Stimulated activated CD4-positive, alpha-beta T cell treated with anti-CD3 and anti-CD28 coated beads, Interleukin-4, amount 100 ng/mL, for 24 hours (primary cell): ENCODE measurements around the gene CCDC7.
"Not testable (repeated sequence)": the region's sequence is repeated elsewhere in the genome, so short reads cannot be mapped to it uniquely, and the experiment has no call there.

Experiments used
- DNase-seq: peaks from one replicate; pipeline ENCODE4 v3.0.0-alpha.2; 2020

The CCDC7 gene

GRCh38 chr10:32459051-32459698 lies 13.2 kb downstream of the CCDC7 start:
- DNase-seq, result peak; percentile 32

DNA sequence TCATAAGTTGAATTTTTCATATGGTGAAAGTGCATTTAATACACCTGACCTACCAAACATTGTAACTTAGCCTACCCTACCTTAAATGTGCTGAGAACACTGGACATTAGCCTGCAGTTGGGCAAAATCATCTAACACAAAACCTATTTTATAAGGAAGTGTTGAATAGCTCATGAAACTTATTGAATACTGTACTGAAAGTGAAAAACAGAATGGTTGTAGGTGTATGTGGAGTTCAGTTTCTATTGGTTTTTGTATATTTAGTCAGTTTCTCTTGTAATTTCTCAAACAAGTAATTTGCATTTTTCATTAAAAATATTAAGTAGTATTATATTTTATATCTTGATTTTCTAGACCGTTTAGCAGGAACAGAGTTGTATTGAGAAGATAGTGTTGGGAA lies 15.3 kb downstream of the CCDC7 start:
- no peak for DNase-seq

GRCh38 chr10:32471232-32471631 lies 25.3 kb downstream of the CCDC7 start:
- DNase-seq, result no peak

- no peak for DNase-seq
Observed at GRCh38 chr10:32477499-32477898, 31.6 kb downstream of the CCDC7 start.

DNA sequence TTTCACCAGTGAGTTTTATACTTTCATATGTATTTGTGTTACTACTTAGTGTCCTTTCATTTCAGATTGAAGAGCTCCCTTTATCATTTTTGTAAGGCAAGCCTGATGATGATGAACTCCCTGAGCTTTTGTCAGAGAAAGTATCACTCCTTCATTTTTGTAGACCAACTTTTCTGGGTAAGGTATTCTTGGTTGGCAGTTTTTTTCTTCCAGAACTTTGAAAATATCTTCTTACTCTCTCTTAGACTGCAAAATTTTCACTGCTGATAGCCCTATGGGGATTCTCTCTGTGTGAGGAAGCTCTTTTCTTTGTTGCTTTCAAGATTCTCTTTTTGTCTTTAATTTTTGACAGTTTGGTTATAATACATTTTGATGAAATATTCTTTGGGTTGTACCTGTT lies 35.7 kb downstream of the CCDC7 start:
- no peak for DNase-seq

DNA sequence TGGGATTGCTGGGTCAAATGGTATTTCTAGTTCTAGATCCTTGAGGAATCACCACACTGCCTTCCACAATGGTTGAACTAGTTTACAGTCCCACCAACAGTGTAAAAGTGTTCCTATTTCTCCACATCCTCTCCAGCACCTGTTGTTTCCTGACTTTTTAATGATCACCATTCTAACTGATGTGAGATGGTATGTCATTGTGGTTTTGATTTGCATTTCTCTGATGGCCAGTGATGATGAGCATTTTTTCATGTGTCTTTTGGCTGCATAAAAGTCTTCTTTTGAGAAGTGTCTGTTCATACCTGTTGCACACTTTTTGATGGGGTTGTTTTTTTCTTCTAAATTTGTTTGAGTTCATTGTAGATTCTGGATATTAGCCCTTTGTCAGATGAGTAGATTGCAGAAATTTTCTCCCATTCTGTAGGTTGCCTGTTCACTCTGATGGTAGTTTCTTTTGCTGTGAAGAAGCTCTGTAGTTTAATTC lies 37.1 kb downstream of the CCDC7 start:
- not testable (repeated sequence) for DNase-seq

DNA sequence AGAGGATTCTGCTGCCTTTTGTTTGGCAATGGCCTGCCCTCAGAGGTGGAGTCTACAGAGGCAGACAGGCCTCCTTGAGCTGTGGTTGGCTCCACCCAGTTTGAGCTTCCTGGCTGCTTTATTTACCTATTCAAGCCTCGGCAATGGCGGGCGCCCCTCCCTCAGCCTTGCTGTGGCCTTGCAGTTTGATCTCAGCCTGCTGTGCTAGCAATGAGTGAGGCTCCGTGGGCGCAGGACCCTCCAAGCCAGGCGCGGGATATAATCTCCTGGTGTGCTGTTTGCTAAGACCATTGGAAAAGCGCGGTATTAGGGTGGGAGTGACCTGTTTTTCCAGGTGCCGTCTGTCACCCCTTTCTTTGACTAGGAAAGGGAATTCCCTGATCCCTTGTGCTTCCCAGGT lies 42.1 kb downstream of the CCDC7 start:
- DNase-seq, result not testable (repeated sequence)

GRCh38 chr10:32489158-32489557 lies 43.2 kb downstream of the CCDC7 start:
- DNase-seq, result no peak

- no peak for DNase-seq
Observed at GRCh38 chr10:32489901-32490300, 44.0 kb downstream of the CCDC7 start.

DNA sequence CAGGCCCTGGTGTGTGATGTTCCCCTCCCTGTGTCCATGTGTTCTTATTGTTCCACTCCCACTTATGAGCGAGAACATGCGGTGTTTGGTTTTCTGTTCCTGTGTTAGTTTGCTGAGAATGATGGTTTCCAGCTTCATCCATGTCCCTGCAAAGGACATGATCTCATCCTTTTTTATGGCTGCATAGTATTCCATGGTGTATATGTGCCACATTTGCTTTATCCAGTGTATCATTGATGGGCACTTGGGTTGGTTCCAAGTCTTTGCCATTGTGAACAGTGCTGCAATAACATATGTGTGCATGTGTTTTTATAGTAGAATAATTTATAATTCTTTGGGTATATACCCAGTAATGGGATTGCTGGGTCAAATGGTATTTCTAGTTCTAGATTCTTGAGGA lies 48.6 kb downstream of the CCDC7 start:
- DNase-seq, result not testable (repeated sequence)

DNA sequence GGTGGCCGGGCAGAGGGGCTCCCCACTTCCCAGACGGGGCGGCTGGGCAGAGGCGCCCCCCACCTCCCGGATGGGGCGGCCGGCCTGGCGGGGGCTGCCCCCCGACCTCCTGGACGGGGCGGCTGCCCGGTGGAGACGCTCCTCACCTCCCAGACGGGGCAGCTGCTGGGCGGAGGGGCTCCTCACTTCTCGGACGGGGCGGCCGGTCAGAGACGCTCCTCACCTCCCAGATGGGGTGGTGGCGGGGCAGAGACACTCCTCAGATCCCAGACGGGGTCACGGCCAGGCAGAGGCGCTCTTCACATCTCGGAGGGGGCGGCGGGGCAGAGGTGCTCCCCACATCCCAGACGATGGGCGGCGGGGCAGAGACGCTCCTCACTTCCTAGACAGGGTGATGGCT lies 54.2 kb downstream of the CCDC7 start:
- not testable (repeated sequence) for DNase-seq

DNA sequence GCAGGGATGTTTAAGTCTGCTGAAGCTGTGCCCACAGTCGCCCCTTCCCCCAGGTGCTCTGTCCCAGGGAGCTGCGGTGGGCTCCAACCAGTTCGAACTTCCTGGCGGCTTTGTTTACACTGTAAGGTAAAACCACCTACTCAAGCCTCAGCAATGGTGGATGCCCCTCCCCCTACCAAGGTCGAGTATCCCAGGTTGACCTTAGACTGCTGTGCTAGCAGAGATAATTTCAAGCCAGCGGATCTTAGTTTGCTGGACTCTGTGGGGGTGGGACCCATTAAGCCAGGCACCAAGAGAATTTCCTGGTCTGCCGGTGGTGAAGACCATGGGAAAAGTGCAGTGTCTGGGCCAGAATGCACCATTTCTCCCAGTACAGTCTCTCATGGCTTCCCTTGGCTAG lies 56.0 kb downstream of the CCDC7 start:
- DNase-seq, result no peak

- not testable (repeated sequence) for DNase-seq
Observed at GRCh38 chr10:32505762-32506420, 60.0 kb downstream of the CCDC7 start.

- no peak for DNase-seq
Observed at GRCh38 chr10:32511599-32511998, 65.7 kb downstream of the CCDC7 start.

DNA sequence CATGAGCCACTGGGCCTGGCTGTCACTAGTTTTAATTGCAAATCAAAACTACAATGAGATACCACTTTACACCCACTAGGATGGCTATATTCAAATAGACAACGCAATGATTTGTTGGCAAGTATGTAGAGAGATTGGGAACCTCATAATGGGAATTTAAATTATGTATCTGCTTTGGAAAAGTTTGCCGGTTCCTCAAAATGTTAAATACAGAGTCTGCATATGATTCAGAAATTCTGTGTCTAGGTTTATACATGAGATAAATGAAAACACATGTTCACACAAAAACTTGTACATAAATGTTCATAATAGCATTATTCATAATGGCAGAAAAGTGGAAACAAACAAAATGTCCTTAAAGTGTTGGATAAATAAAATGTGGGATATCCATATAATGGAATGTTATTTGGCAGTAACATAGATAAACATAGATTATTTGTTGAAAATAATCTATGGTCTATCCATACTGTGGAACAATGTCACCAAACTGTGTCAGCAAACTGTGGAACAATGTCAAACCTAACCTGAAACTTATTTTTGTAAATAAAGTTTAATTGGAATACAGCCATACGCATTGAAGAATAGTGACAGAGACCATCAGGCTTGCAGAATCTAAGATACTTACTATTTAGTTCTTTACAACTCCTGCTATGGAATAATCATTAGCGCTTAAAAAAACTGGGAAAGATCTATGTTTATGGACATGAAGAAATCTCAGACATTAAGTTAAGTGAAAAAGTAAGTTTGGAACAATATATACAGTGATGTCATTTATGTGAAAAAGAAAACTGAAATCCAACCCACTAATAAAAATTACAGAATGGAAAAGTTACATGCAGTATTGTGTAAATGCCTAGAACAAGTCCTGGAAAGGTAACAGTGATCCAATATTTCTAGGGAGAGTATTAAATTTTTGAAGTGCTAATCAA lies 70.9 kb downstream of the CCDC7 start:
- DNase-seq, result no peak

DNA sequence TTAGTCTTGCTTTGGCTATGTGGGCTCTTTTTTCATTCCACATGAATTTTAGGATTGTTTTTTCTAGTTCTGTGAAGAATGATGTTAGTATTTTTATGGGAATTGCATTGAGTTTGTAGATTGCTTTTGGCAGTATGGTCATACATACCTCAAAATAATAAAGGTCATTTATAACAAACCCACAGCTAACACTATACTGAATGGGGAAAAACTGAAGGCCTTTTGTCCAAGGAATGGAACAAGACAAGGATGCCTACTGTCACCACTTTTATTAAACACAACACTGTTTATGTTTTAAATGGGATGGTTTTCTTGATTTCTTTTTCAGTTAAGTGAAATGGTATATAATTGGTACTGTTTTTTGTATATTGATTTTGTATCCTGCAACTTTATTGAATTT lies 84.3 kb downstream of the CCDC7 start:
- DNase-seq, result no peak

GRCh38 chr10:32538256-32538655 lies 92.3 kb downstream of the CCDC7 start:
- no peak for DNase-seq

GRCh38 chr10:32540691-32541470 lies 94.9 kb downstream of the CCDC7 start:
- DNase-seq, result no peak

DNA sequence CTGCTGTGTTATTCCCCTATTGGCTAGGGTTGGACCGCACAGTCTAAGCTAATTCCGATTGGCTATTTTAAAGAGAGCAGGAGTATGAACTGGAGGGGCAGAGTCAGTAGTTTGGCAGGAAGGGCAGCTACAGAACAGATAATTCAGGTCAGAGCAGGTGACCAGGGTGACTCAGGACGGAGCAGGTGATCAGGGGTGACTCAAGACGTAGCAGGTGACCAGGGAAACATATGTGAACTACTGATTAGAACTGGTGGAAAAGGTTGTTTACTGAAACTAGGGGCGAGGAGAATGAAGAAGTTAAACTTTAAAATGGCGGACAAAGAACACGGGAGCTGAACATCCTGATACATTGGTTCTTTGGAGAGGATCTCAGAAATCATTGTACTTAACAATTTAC lies 102.3 kb downstream of the CCDC7 start:
- no peak for DNase-seq

DNA sequence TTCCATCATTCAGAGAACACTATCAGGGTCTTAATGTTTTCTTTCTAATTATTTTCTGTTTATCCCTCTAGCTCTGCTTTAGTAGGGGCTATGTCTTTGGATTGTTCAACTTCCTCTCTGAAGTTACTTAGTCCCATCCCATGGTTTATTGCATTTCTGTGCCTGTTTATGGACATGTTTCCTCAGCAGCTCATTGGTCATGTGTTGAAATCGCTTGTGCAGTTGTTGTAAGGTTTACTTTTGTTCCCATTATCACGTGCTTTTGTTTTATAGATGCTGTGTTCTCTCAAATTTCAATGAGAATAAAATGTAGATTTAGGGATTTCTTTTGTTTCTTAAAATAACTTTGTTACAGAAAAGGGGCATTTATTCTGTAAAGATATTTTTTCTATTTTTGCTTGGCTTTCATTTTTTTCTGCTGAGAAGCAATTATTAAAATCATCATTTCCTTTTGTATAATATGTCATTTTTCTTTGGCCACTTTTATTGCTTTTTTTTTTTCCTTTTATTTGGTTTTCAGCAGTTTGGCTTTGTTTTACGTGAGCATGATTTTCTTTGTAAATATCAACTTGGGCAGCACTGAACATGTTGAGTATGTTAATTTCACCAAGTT lies 110.9 kb downstream of the CCDC7 start:
- DNase-seq, result no peak

- DNase-seq, result not testable (repeated sequence)
Observed at GRCh38 chr10:32562695-32563094, 116.8 kb downstream of the CCDC7 start.

GRCh38 chr10:32577448-32577847 lies 131.5 kb downstream of the CCDC7 start:
- DNase-seq, result no peak
